ENCODE results near the gene WNT7B. TPM values are rescaled to one million over a fixed set of nuclear protein-coding genes. Genes with fewer than 3 reads are reported as not detected.

Gene WNT7B
- total RNA-seq, 2 donors from 2014 or later = 7.5 to 7.7 TPM

DNA sequence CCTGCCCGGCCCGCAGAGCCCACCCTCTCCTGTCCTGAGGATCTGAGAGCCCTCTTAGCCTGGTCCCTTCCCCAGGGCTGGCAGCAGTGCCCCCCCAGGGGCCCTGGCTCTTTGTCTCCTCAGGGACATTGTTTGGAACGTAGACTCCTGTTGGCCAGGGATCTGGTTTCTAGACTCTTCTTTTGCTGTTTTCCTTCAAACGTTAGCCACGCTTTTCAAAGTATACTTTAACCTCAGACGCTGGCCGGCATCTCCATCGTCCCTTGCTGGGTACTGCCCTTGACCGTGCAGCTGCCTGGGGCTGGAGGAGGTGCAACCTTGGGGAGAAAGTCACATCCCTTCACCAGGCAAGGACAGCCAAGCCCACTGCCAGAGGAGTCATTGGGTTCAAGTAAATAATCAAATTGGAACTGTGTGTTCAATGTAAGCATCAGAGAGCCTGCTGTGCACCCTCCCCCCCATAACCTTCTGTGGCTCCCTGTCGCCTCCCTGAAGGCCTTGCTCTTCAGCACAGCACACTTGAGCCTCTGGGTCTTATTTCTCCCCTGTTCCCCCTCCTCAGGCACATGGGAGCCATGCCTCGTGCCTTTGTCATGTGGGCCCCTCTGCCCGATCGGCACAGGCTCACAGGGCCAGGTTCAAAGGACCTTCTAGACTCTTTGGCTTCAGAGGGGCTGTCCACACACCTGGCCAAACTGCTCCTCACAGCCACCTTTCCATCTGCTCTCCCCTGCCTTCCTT, 21.8 kb upstream of the WNT7B start:
- Histone ChIP-seq H3K27me3 (replicated peaks; ENCODE audit: insufficient read depth) (no peaks in the 10 kb centered on the region), H3K9me3 (no peaks in the 10 kb centered on the region), H3K27ac (peak overlapping the region; percentile 49 to 70), H3K4me1 (replicated peaks) (peaks cover 8% of the 10 kb centered on the region), H3K36me3 (no peaks in the 10 kb centered on the region), H3K4me3 (no peak overlapping the region)
- no peak for DNase-seq (ENCODE audit: low spot score)
- WGBS = 70% methylated on average over 11 of the region's 13 CpGs
- TF ChIP-seq POLR2A (IDR thresholded peaks at IDR 0.05) = no peak
- TF ChIP-seq POLR2AphosphoS5 (IDR thresholded peaks at IDR 0.05) = no peak
- TF ChIP-seq, protein P1, sequence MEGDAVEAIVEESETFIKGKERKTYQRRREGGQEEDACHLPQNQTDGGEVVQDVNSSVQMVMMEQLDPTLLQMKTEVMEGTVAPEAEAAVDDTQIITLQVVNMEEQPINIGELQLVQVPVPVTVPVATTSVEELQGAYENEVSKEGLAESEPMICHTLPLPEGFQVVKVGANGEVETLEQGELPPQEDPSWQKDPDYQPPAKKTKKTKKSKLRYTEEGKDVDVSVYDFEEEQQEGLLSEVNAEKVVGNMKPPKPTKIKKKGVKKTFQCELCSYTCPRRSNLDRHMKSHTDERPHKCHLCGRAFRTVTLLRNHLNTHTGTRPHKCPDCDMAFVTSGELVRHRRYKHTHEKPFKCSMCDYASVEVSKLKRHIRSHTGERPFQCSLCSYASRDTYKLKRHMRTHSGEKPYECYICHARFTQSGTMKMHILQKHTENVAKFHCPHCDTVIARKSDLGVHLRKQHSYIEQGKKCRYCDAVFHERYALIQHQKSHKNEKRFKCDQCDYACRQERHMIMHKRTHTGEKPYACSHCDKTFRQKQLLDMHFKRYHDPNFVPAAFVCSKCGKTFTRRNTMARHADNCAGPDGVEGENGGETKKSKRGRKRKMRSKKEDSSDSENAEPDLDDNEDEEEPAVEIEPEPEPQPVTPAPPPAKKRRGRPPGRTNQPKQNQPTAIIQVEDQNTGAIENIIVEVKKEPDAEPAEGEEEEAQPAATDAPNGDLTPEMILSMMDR (IDR thresholded peaks at IDR 0.05) = no peak
- intact Hi-C loops (cut with DNase I) = loop anchor here (5.0 to 10.0 kb wide), 2 partner anchors 313 to 546 kb away; no protein-coding TSS in a partner anchor

DNA sequence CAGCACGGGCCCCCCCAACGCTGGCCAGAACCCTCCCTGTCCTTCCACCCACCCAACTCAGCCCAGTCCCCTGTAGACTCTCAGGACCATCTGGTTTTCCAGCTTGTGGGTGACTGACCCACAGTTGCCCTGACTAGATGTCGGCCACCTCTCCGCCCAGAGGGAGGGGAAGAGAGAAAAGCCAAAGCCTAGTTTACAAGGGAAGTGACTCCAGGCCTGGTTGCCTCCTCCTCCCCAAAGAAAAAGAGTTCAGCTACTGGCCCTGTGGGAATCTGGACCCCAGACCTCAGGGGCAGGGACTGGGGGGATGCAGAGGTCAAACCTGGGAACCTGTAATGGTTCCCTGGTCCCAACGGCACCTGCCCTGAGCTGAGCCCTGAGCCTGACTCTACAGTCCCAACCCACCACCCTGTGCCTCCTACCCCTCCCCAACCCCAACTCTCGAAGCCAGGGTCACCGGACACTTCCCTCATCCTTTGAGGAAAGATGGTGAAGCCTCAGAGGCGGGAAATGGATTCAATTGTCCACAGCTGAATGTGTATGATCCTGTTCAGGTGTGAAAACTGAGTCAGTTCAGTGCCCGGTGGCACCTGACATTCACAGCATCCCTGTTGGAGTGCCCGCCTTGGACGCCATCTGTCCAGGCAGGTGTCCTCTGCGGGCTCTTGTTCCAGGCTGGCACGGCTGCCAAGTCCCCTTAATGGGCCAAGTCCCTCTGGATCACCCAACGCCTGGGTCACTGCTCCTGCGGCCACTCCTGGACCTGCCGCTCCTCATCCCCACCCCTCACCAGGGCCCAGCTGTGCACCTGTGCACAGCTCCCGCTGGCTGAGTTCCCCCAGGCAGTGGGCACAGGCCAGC, 21.0 kb upstream of the WNT7B start:
- TF ChIP-seq, protein P1 (IDR thresholded peaks at IDR 0.05) = no peak
- no peak for TF ChIP-seq POLR2A (IDR thresholded peaks at IDR 0.05)
- H3K27me3 ChIP-seq (replicated peaks; ENCODE audit: insufficient read depth) = no peaks in the 10 kb centered on the region
- no peak overlapping the region for H3K4me3 ChIP-seq
- DNase-seq (ENCODE audit: low spot score) = no peak
- intact Hi-C loops (cut with DNase I) = loop anchor here (2.0 to 10.0 kb wide), 3 partner anchors 119 to 547 kb away; no protein-coding TSS in a partner anchor
- H3K27ac ChIP-seq = peak overlapping the region; percentile 49 to 70
- H3K4me1 ChIP-seq (replicated peaks) = peaks cover 8% of the 10 kb centered on the region
- no peaks in the 10 kb centered on the region for H3K36me3 ChIP-seq
- no peaks in the 10 kb centered on the region for H3K9me3 ChIP-seq
- 58% methylated on average over 15 of the region's 17 CpGs for WGBS

DNA sequence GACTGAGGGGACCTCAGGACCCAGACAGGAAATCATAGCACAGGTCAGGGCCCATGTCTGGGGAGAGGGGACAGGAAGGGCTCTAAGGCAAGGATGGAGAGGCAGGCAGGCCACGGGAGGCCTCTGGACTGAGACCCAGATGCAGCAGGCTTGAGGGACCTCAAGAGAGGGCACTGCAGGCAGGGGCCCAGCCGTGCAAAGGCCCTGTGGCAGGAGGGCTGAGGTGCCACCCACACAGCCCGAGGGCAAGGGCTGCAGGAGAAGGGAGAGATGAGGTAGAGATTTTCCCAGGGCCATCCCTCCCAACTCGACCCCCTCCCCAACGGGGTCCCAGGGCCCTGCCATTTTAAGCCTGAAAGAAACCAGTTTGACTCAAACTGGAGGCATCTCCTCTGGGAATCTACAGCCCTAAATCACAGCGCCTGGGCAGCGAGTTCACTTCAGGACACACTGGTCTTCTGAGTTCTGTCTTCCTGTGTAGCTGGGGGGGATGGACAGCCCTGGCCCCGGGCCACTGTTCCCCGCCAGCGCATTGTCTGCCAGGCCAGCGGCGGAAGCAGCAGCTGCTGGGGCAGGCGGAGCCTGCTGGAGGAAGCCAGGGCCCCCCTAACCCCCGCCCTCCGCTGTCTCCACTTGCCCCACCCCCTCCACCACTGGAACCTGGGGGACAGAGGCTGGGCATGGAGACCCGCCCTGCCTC, 20.3 kb upstream of the WNT7B start:
- H3K9me3 ChIP-seq = no peaks in the 10 kb centered on the region
- no peak overlapping the region for H3K4me3 ChIP-seq
- intact Hi-C loops (cut with DNase I) = loop anchor here (2.0 to 10.0 kb wide), 3 partner anchors 120 to 548 kb away; no protein-coding TSS in a partner anchor
- 13% methylated on average over 15 of the region's 16 CpGs for WGBS
- peak; percentile 64 for DNase-seq (ENCODE audit: low spot score)
- H3K4me1 ChIP-seq (replicated peaks) = peaks cover 8% of the 10 kb centered on the region
- H3K27me3 ChIP-seq (replicated peaks; ENCODE audit: insufficient read depth) = no peaks in the 10 kb centered on the region
- H3K27ac ChIP-seq = peak overlapping the region; percentile 49 to 70
- no peaks in the 10 kb centered on the region for H3K36me3 ChIP-seq
- TF ChIP-seq POLR2A (IDR thresholded peaks at IDR 0.05) (no peak), POLR2AphosphoS5 (IDR thresholded peaks at IDR 0.05) (peak; percentile 75)

DNA sequence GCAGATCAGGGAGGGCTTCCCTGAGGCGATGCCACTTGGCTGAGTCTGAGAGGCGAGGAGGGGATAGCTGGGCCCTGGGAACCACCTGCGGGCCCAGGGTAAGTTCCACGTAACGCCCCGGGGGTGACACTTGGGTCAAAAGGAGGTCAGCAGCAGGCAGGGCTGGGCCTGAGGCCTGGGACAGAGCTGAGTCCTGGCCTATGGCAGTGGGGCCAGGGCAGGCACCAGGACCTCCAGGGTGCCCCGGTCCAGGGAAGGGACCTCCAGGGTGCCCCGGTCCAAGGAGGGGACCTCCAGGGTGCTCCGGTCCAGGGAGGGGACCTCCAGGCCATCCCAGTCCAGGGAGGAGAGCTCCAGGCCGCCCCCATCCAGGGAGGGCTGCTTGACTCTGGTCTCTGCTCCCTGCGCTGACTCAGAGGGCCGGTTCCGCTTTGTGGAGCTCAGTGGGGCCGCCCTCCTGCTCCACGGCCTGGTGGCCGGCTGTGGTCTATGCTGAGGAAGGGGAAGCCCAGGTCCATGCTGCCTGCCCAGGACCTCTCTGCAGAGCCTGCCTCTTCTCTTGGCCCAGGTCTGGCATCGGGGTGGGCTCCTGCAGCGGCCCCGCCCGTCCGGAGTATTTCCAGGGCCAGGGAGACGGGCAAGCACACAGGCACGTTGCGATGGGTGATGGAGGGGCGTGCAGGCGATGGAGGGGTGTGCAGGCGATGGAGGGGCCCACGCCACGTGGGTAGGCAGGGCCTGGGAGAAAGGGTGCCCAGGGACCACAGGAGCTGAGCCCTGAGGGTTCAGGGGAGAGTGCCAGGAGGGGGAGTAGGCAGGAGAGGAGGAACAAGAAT, 19.5 kb upstream of the WNT7B start:
- intact Hi-C loops (cut with DNase I) = loop anchor here (2.0 to 10.0 kb wide), 3 partner anchors 120 to 548 kb away; no protein-coding TSS in a partner anchor
- DNase-seq (ENCODE audit: low spot score) = no peak
- H3K27me3 ChIP-seq (replicated peaks; ENCODE audit: insufficient read depth) = no peaks in the 10 kb centered on the region
- H3K9me3 ChIP-seq = no peaks in the 10 kb centered on the region
- H3K4me3 ChIP-seq = no peak overlapping the region
- H3K4me1 ChIP-seq (replicated peaks) = peaks cover 8% of the 10 kb centered on the region
- no peaks in the 10 kb centered on the region for H3K36me3 ChIP-seq
- peak overlapping the region; percentile 49 to 70 for H3K27ac ChIP-seq
- 77% methylated on average over 25 of the region's 29 CpGs for WGBS
- TF ChIP-seq, protein P1 (IDR thresholded peaks at IDR 0.05) = no peak
